OCI-LY7 (cell line): ENCODE measurements around the gene RPS4Y1.

ENCODE experiments used
- EZH2phosphoT487 ChIP-seq: fragments of 200-600 bp; sonication (generic); IDR thresholded peaks from 2 replicates; pipeline ENCODE4 v1.6.1; 2018; ENCODE audit warnings: low read depth, borderline replicate concordance, mild to moderate bottlenecking, mixed run types, antibody characterized with exemption, low read length, moderate library complexity, mixed read lengths
- TF ChIP-seq, protein P1 (sequence below): fragments of 200-600 bp; sonication (generic); conservative IDR thresholded peaks from 2 replicates; pipeline ENCODE4 v1.5.1; 2014; ENCODE audit warnings: mild to moderate bottlenecking, antibody characterized with exemption, low read length, moderate library complexity, mixed read lengths

DNA sequence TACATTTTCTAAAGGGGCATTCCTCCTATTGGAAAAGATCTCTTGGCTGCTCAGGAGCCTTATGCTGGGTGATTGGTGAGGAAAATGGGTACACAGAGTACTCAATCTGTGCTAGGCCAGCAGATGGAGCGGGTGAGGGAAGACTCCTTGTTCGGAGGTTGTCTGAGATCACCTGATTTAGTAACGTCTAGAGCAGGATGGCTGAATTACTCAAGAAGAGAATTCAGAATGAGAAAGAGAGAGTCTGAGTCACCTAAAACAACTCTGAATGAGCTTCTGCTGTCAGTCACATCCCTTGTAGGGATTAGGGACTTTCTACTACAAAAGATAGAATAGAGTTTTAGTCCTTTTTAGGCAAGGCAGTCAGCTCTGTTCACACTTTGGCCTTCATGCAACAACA is 46.6 kb downstream of the RPS4Y1 start:
- TF ChIP-seq, protein P1, sequence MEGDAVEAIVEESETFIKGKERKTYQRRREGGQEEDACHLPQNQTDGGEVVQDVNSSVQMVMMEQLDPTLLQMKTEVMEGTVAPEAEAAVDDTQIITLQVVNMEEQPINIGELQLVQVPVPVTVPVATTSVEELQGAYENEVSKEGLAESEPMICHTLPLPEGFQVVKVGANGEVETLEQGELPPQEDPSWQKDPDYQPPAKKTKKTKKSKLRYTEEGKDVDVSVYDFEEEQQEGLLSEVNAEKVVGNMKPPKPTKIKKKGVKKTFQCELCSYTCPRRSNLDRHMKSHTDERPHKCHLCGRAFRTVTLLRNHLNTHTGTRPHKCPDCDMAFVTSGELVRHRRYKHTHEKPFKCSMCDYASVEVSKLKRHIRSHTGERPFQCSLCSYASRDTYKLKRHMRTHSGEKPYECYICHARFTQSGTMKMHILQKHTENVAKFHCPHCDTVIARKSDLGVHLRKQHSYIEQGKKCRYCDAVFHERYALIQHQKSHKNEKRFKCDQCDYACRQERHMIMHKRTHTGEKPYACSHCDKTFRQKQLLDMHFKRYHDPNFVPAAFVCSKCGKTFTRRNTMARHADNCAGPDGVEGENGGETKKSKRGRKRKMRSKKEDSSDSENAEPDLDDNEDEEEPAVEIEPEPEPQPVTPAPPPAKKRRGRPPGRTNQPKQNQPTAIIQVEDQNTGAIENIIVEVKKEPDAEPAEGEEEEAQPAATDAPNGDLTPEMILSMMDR = no peak
- TF ChIP-seq EZH2phosphoT487 = no peak
